HG03378 (cell line): ENCODE results near the gene PLXND1.

Experiments used
- ATAC-seq: cut with Tn5 transposase; IDR thresholded peaks from one replicate; pipeline ENCODE4 v1.9.1; 2021; ENCODE audit warnings: mild to moderate bottlenecking, moderate library complexity; ENCODE audit not compliant: unreplicated experiment

PLXND1 gene

GRCh38 chr3:129564981-129565644 is 41.4 kb downstream of the PLXND1 start:
- ATAC-seq: no peak

- no peak for ATAC-seq
Observed at GRCh38 chr3:129563850-129564535, 42.5 kb downstream of the PLXND1 start.

GRCh38 chr3:129563332-129563731 is 43.1 kb downstream of the PLXND1 start:
- ATAC-seq: no peak

GRCh38 chr3:129562803-129563202 is 43.7 kb downstream of the PLXND1 start:
- no peak for ATAC-seq

GRCh38 chr3:129561619-129562248 is 44.7 kb downstream of the PLXND1 start:
- ATAC-seq: no peak

- no peak for ATAC-seq
Observed at GRCh38 chr3:129560911-129561594, 45.4 kb downstream of the PLXND1 start.

GRCh38 chr3:129560269-129560787 is 46.1 kb downstream of the PLXND1 start:
- no peak for ATAC-seq

GRCh38 chr3:129559565-129560079 is 46.9 kb downstream of the PLXND1 start:
- ATAC-seq: no peak

GRCh38 chr3:129558772-129559564 is 47.5 kb downstream of the PLXND1 start:
- ATAC-seq: no peak

GRCh38 chr3:129558081-129558771 is 48.2 kb downstream of the PLXND1 start:
- no peak for ATAC-seq

- no peak for ATAC-seq
Observed at GRCh38 chr3:129557548-129557894, 49.0 kb downstream of the PLXND1 start.

- ATAC-seq: no peak
Observed at GRCh38 chr3:129556890-129557547, 49.5 kb downstream of the PLXND1 start.

GRCh38 chr3:129556358-129556695 is 50.1 kb downstream of the PLXND1 start:
- no peak for ATAC-seq

- no peak for ATAC-seq
Observed at GRCh38 chr3:129555616-129556357, 50.7 kb downstream of the PLXND1 start.

- no peak for ATAC-seq
Observed at GRCh38 chr3:129555153-129555550, 51.3 kb downstream of the PLXND1 start.

GRCh38 chr3:129554356-129555152 is 51.9 kb downstream of the PLXND1 start:
- no peak for ATAC-seq

- ATAC-seq: no peak
Observed at GRCh38 chr3:129553719-129554118, 52.8 kb downstream of the PLXND1 start.

- ATAC-seq: no peak
Observed at GRCh38 chr3:129553171-129553570, 53.3 kb downstream of the PLXND1 start.
